Left ventricle myocardium superior (tissue), 1 donor: ENCODE results near the gene PRKD1. TPM values are rescaled to one million over a fixed set of nuclear protein-coding genes. Genes with fewer than 3 reads are reported as not detected.
"Not testable (repeated sequence)": the region's sequence is repeated elsewhere in the genome, so short reads cannot be mapped to it uniquely, and the experiment has no call there.

Source experiments
- ATAC-seq: fragments of 200-7000 bp; cut with Tn5 transposase; one replicate; pipeline ENCODE4 v1.9.1; 2020; ENCODE audit warnings: mild to moderate bottlenecking, moderate library complexity
- DNase-seq: peaks from one replicate; pipeline ENCODE4 v3.0.0-alpha.2; 2020
- intact Hi-C: fragments of 100-400 bp; cut with micrococcal nuclease; formaldehyde crosslinking; loops from one replicate; pipeline ENCODE4 v1.11.0; 2022
- total RNA-seq: library from RNA; stranded (reverse); fragmentation: NEBNext Ultra II Directional; extraction: Animal tissue kit (Norgen Biotek cat#: 25700); gene quantifications from one replicate; pipeline ENCODE4 v1.2.1, GENCODE V29; 2021
- donor health status: DM: no; HTN: yes; CAD: no; lungs with severe emphysema.

Gene PRKD1
- total RNA-seq, 1 donor from 2014 or later = 3.0 TPM

GRCh38 chr14:29757711-29758233, 169.9 kb downstream of the PRKD1 start:
- DNase-seq = no peak
- intact Hi-C loops = no loop called here
- no peak for ATAC-seq

- intact Hi-C loops = no loop called here
- no peak for DNase-seq
- ATAC-seq = no peak
These were observed 170.4 kb downstream of the PRKD1 start for GRCh38 chr14:29757188-29757680.

GRCh38 chr14:29756019-29756385, 171.6 kb downstream of the PRKD1 start:
- ATAC-seq (no peak), DNase-seq (no peak)
- intact Hi-C loops = no loop called here

GRCh38 chr14:29755311-29756018, 172.2 kb downstream of the PRKD1 start:
- DNase-seq (no peak), ATAC-seq (no peak)
- intact Hi-C loops = no loop called here

- no peak for DNase-seq
- ATAC-seq = no peak
- intact Hi-C loops = no loop called here
These were observed 173.5 kb downstream of the PRKD1 start for GRCh38 chr14:29754134-29754533.

- intact Hi-C loops = no loop called here
- ATAC-seq = no peak
- DNase-seq = no peak
These were observed 175.3 kb downstream of the PRKD1 start for GRCh38 chr14:29752221-29752923.

- no peak for ATAC-seq
- no peak for DNase-seq
- intact Hi-C loops = no loop called here
These were observed 177.8 kb downstream of the PRKD1 start for GRCh38 chr14:29749829-29750228.

GRCh38 chr14:29749327-29749726, 178.3 kb downstream of the PRKD1 start:
- intact Hi-C loops = no loop called here
- no peak for ATAC-seq

GRCh38 chr14:29745863-29746262, 181.8 kb downstream of the PRKD1 start:
- peak; percentile 46 for ATAC-seq
- no peak for DNase-seq
- intact Hi-C loops = no loop called here

More at GRCh38 chr14:29749327-29749726, 178.3 kb downstream of the PRKD1 start:
- no peak for DNase-seq

- intact Hi-C loops = no loop called here
- DNase-seq (no peak), ATAC-seq (no peak)
These were observed 184.1 kb downstream of the PRKD1 start for GRCh38 chr14:29743531-29743930.

- DNase-seq = peak; percentile 25
- ATAC-seq = peak; percentile 80
- intact Hi-C loops = no loop called here
These were observed 185.7 kb downstream of the PRKD1 start for GRCh38 chr14:29741909-29742401.

- no peak for ATAC-seq
- intact Hi-C loops = no loop called here
- no peak for DNase-seq
These were observed 187.2 kb downstream of the PRKD1 start for GRCh38 chr14:29740491-29740890.

- ATAC-seq = no peak
- intact Hi-C loops = loop anchor here (10.0 kb wide), 1 partner anchor 86 kb away; no protein-coding TSS in a partner anchor
- DNase-seq = no peak
These were observed 188.7 kb downstream of the PRKD1 start for GRCh38 chr14:29738950-29739349.

GRCh38 chr14:29738056-29738455, 189.6 kb downstream of the PRKD1 start:
- intact Hi-C loops = loop anchor here (10.0 kb wide), 1 partner anchor 87 kb away; no protein-coding TSS in a partner anchor
- DNase-seq (no peak), ATAC-seq (no peak)

GRCh38 chr14:29735459-29735858, 192.2 kb downstream of the PRKD1 start:
- intact Hi-C loops = loop anchor here (10.0 kb wide), 1 partner anchor 89 kb away; no protein-coding TSS in a partner anchor
- no peak for ATAC-seq
- DNase-seq = no peak

- intact Hi-C loops = loop anchor here (10.0 kb wide), 1 partner anchor 90 kb away; no protein-coding TSS in a partner anchor
- no peak for ATAC-seq
- no peak for DNase-seq
These were observed 192.9 kb downstream of the PRKD1 start for GRCh38 chr14:29734732-29735131.

GRCh38 chr14:29726560-29727331, 200.9 kb downstream of the PRKD1 start:
- DNase-seq, ATAC-seq, intact Hi-C loops: not testable (repeated sequence)

GRCh38 chr14:29724991-29725390, 202.7 kb downstream of the PRKD1 start:
- ATAC-seq (no peak), DNase-seq (no peak)
- intact Hi-C loops = no loop called here

- intact Hi-C loops = no loop called here
- DNase-seq (no peak), ATAC-seq (no peak)
These were observed 204.8 kb downstream of the PRKD1 start for GRCh38 chr14:29722831-29723230.
